ENCODE data around the gene SBK2. TPM values are rescaled to one million over a fixed set of nuclear protein-coding genes. Genes with fewer than 3 reads are reported as not detected.
"Not testable (repeated sequence)": the region's sequence is repeated elsewhere in the genome, so short reads cannot be mapped to it uniquely, and the experiment has no call there.

The SBK2 gene
- total and polyA plus RNA-seq, 2 experiments from 2014 or later: 1.1 to 2.0 TPM

DNA sequence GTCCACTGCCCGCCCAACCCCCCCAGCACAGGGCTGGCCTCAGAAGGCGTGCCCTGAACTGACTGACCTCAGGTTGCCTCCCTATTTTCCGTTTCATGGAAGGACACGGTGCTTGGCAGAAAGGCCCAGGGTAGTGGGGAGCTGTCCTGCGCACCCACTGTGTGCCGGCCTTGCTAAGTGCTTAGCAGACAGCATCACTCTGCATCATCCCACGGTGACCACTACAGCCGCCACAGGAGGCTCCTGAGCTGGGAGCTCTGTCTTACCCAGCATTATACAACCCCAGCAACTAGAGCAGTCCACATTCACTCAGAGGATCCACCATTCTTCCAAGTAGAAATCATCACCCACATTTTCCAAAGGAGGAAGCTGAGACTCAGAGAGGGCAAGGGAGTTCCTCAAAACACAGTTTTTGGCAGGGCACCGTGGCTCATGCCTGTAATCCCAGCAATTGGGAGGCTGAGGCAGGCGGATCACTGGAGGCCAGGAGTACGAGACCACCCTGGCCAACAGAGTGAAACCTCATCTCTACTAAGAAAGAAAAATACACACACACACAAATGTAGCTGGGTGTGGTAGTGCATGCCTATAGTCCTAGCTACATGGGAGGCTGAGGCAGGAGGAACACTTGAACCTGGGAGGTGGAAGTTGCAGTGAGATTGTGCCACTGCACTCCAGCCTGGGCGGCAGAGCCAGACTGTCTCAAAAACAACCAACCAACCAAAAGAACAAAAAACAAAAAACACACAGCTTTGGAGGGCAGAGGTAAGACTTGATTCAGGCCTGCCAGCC is 1.6 kb downstream of the SBK2 start (continued):
- TF ChIP-seq, protein P1, sequence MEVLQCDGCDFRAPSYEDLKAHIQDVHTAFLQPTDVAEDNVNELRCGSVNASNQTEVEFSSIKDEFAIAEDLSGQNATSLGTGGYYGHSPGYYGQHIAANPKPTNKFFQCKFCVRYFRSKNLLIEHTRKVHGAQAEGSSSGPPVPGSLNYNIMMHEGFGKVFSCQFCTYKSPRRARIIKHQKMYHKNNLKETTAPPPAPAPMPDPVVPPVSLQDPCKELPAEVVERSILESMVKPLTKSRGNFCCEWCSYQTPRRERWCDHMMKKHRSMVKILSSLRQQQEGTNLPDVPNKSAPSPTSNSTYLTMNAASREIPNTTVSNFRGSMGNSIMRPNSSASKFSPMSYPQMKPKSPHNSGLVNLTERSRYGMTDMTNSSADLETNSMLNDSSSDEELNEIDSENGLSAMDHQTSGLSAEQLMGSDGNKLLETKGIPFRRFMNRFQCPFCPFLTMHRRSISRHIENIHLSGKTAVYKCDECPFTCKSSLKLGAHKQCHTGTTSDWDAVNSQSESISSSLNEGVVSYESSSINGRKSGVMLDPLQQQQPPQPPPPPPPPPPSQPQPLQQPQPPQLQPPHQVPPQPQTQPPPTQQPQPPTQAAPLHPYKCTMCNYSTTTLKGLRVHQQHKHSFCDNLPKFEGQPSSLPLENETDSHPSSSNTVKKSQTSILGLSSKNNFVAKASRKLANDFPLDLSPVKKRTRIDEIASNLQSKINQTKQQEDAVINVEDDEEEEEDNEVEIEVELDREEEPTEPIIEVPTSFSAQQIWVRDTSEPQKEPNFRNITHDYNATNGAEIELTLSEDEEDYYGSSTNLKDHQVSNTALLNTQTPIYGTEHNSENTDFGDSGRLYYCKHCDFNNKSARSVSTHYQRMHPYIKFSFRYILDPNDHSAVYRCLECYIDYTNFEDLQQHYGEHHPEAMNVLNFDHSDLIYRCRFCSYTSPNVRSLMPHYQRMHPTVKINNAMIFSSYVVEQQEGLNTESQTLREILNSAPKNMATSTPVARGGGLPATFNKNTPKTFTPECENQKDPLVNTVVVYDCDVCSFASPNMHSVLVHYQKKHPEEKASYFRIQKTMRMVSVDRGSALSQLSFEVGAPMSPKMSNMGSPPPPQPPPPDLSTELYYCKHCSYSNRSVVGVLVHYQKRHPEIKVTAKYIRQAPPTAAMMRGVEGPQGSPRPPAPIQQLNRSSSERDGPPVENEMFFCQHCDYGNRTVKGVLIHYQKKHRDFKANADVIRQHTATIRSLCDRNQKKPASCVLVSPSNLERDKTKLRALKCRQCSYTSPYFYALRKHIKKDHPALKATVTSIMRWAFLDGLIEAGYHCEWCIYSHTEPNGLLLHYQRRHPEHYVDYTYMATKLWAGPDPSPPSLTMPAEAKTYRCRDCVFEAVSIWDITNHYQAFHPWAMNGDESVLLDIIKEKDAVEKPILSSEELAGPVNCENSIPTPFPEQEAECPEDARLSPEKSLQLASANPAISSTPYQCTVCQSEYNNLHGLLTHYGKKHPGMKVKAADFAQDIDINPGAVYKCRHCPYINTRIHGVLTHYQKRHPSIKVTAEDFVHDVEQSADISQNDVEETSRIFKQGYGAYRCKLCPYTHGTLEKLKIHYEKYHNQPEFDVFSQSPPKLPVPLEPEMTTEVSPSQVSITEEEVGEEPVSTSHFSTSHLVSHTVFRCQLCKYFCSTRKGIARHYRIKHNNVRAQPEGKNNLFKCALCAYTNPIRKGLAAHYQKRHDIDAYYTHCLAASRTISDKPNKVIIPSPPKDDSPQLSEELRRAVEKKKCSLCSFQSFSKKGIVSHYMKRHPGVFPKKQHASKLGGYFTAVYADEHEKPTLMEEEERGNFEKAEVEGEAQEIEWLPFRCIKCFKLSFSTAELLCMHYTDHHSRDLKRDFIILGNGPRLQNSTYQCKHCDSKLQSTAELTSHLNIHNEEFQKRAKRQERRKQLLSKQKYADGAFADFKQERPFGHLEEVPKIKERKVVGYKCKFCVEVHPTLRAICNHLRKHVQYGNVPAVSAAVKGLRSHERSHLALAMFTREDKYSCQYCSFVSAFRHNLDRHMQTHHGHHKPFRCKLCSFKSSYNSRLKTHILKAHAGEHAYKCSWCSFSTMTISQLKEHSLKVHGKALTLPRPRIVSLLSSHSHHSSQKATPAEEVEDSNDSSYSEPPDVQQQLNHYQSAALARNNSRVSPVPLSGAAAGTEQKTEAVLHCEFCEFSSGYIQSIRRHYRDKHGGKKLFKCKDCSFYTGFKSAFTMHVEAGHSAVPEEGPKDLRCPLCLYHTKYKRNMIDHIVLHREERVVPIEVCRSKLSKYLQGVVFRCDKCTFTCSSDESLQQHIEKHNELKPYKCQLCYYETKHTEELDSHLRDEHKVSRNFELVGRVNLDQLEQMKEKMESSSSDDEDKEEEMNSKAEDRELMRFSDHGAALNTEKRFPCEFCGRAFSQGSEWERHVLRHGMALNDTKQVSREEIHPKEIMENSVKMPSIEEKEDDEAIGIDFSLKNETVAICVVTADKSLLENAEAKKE (CRISPR knock-in tag; IDR thresholded peaks at IDR 0.05): no peak
- TF ChIP-seq ZNF331 (CRISPR knock-in tag; IDR thresholded peaks at IDR 0.05; ENCODE audit: low read depth) (no peak), EZH2phosphoT487 (IDR thresholded peaks at IDR 0.05; ENCODE audit: unreplicated experiment) (no peak), STAT1 (IDR thresholded peaks at IDR 0.05; ENCODE audit: unreplicated experiment) (no peak), NANOG (IDR thresholded peaks at IDR 0.05; ENCODE audit: borderline replicate concordance) (no peak), ZNF114 (CRISPR knock-in tag; IDR thresholded peaks at IDR 0.05) (no peak)

DNA sequence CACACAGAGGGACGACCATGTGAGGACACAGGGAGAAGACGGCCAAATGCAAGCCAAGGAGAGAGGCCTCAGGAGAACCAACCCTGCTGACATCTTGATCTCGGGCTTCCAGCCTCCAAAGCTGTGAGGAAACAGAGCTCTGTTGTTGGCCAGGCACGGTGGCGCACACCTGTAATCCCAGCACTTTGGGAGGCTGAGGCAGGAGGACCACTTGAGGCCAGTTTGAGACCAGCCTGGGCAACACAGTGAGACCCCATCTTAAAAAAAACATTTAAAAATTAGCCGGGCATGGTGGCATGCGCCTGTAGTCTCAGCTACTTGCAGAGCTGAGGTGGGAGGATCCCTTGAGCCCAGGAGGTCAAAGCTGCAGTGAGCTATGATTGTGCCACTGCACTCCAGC is 2.7 kb downstream of the SBK2 start:
- not testable (repeated sequence) for DNase-seq (ENCODE audit: low spot score); H3K27ac Mint-ChIP-seq; H3K9me2 ChIP-seq (ENCODE audit: insufficient read depth); H2AFZ ChIP-seq; H3K27ac ChIP-seq (ENCODE audit: low read depth); H3K4me2 ChIP-seq; ATAC-seq; H3K79me2 ChIP-seq (replicated peaks; ENCODE audit: insufficient read depth); H3K27me3 Mint-ChIP-seq (ENCODE audit: insufficient read depth, low read depth, poor library complexity); H3K4me3 ChIP-seq; H3K4me1 Mint-ChIP-seq; H3K36me3 ChIP-seq (ENCODE audit: insufficient read depth); H3K4me3 Mint-ChIP-seq; H3K36me3 Mint-ChIP-seq (ENCODE audit: low read depth); H3K9me3 Mint-ChIP-seq; H3K4me1 ChIP-seq (ENCODE audit: insufficient read depth); H4K20me1 ChIP-seq (replicated peaks; ENCODE audit: insufficient read depth); H3F3A ChIP-seq (replicated peaks; ENCODE audit: low read depth); H3K27me3 ChIP-seq (ENCODE audit: insufficient read depth)
